SW 1271 (cell line): Measurements from ENCODE around the gene CD101.

Source experiments
- DNase-seq, 2 experiments: peaks; one replicate each; lab custom pipeline; 2025; lab: John Stamatoyannopoulos, UW

The CD101 gene

GRCh38 chr1:117017062-117017461 is 15.5 kb downstream of the CD101 start:
- no peak for DNase-seq

GRCh38 chr1:117017648-117018047 is 16.1 kb downstream of the CD101 start:
- no peak for DNase-seq

GRCh38 chr1:117020526-117021156 is 19.1 kb downstream of the CD101 start:
- no peak for DNase-seq

- no peak for DNase-seq
These were observed 20.6 kb downstream of the CD101 start for GRCh38 chr1:117022114-117022513.

- no peak for DNase-seq
These were observed 24.0 kb downstream of the CD101 start for GRCh38 chr1:117025568-117025967.

GRCh38 chr1:117026361-117026760 is 24.8 kb downstream of the CD101 start:
- no peak for DNase-seq

- no peak for DNase-seq
These were observed 28.1 kb downstream of the CD101 start for GRCh38 chr1:117029685-117030084.

GRCh38 chr1:117030271-117030877 is 28.8 kb downstream of the CD101 start:
- no peak for DNase-seq

GRCh38 chr1:117032266-117032665 is 30.7 kb downstream of the CD101 start:
- no peak for DNase-seq

- no peak for DNase-seq
These were observed 31.4 kb downstream of the CD101 start for GRCh38 chr1:117032681-117033539.

- no peak for DNase-seq
These were observed 32.2 kb downstream of the CD101 start for GRCh38 chr1:117033772-117034171.

- no peak for DNase-seq
These were observed 33.3 kb downstream of the CD101 start for GRCh38 chr1:117034791-117035290.

- no peak for DNase-seq
These were observed 34.5 kb downstream of the CD101 start for GRCh38 chr1:117036018-117036461.

GRCh38 chr1:117037802-117038201 is 36.2 kb downstream of the CD101 start:
- DNase-seq: no peak

GRCh38 chr1:117038236-117038635 is 36.7 kb downstream of the CD101 start:
- no peak for DNase-seq

- no peak for DNase-seq
These were observed 42.7 kb downstream of the CD101 start for GRCh38 chr1:117044217-117044616.

- no peak for DNase-seq
These were observed 44.1 kb downstream of the CD101 start for GRCh38 chr1:117045644-117046043.

GRCh38 chr1:117046781-117047180 is 45.2 kb downstream of the CD101 start:
- DNase-seq: no peak

- DNase-seq: no peak
These were observed 45.7 kb downstream of the CD101 start for GRCh38 chr1:117047271-117047670.

GRCh38 chr1:117049857-117050256 is 48.3 kb downstream of the CD101 start:
- no peak for DNase-seq

GRCh38 chr1:117051224-117052064 is 49.9 kb downstream of the CD101 start:
- no peak for DNase-seq

GRCh38 chr1:117054068-117054467 is 52.5 kb downstream of the CD101 start:
- no peak for DNase-seq
